OCI-LY3 (cell line): ENCODE measurements around the gene MYO7A.

ENCODE experiments used
- H2AFZ ChIP-seq: fragments of 200-600, 300-600 bp; shearing (Covaris generic); 2 replicates; pipeline ENCODE4 v1.6.0; 2014; ENCODE audit warnings: antibody characterized with exemption, low read depth, low read length
- H3K27ac ChIP-seq: fragments of 200-600, 300-600 bp; sonication (generic); 2 replicates; pipeline ENCODE4 v1.5.1; 2014; ENCODE audit warnings: mild to moderate bottlenecking, low read length, moderate library complexity, mixed read lengths
- H3K27me3 ChIP-seq: fragments of 200-600, 300-600 bp; sonication (generic); 2 replicates; pipeline ENCODE4 v1.6.1; 2014; ENCODE audit warnings: low read depth, low read length, mixed read lengths
- H3K36me3 ChIP-seq: fragments of 200-600, 300-600 bp; sonication (generic); replicated peaks from 2 replicates; pipeline ENCODE3; 2014; ENCODE audit warnings: low read depth, low read length, mixed read lengths
- H3K4me1 ChIP-seq: fragments of 300-600, 200-600 bp; sonication (generic); 2 replicates; pipeline ENCODE4 v1.6.1; 2014; ENCODE audit warnings: low read length, mixed read lengths
- H3K4me2 ChIP-seq: fragments of 200-600, 300-600 bp; sonication (generic); 2 replicates; pipeline ENCODE4 v1.6.1; 2014; ENCODE audit warnings: low read length, mixed read lengths
- H3K4me3 ChIP-seq: fragments of 300-600, 200-600 bp; sonication (generic); 2 replicates; pipeline ENCODE4 v1.5.1; 2014; ENCODE audit warnings: antibody characterized with exemption, mild to moderate bottlenecking, low read length, moderate library complexity
- H3K79me2 ChIP-seq: fragments of 300-600, 200-600 bp; shearing (Covaris generic); 2 replicates; pipeline ENCODE4 v1.6.1; 2014; ENCODE audit warnings: mild to moderate bottlenecking, low read length, mixed read lengths
- H3K9ac ChIP-seq: fragments of 300-600, 200-600 bp; shearing (Covaris generic); 2 replicates; pipeline ENCODE4 v1.6.0; 2014; ENCODE audit warnings: mild to moderate bottlenecking, low read length, moderate library complexity
- H3K9me3 ChIP-seq: fragments of 200-600, 300-600 bp; shearing (Covaris generic); 2 replicates; pipeline ENCODE4 v1.6.1; 2014; ENCODE audit warnings: low read length, mixed read lengths; ENCODE audit not compliant: insufficient read depth
- H4K20me1 ChIP-seq: fragments of 200-600, 300-600 bp; sonication (generic); 2 replicates; pipeline ENCODE4 v1.6.1; 2016; ENCODE audit warnings: low read length, mixed read lengths; ENCODE audit not compliant: insufficient read depth
- CTCF ChIP-seq: fragments of 200-600, 300-600 bp; sonication (generic); IDR thresholded peaks from 2 replicates; pipeline ENCODE4 v1.5.1; 2014; ENCODE audit warnings: antibody characterized with exemption, low read length, low read depth
- EZH2phosphoT487 ChIP-seq: fragments of 200-600 bp; shearing (Covaris generic); IDR thresholded peaks from 2 replicates; pipeline ENCODE4 v1.6.1; 2018; ENCODE audit warnings: antibody characterized with exemption, mixed run types, low read depth

MYO7A gene

GRCh38 chr11:77181226-77181625 lies 53.2 kb downstream of the MYO7A start:
- H3K4me2 ChIP-seq = no peak overlapping the region
- H3K79me2 ChIP-seq = no peaks in the 10 kb centered on the region
- TF ChIP-seq CTCF = no peak
- TF ChIP-seq EZH2phosphoT487 = no peak
- no peak overlapping the region for H2AFZ ChIP-seq
- no peak overlapping the region for H3K27ac ChIP-seq
- H3K9me3 ChIP-seq = no peaks in the 10 kb centered on the region
- no peak overlapping the region for H3K4me3 ChIP-seq
- H3K9ac ChIP-seq = no peak overlapping the region
- no peaks in the 10 kb centered on the region for H4K20me1 ChIP-seq
- H3K36me3 ChIP-seq = no peaks in the 10 kb centered on the region
- no peaks in the 10 kb centered on the region for H3K27me3 ChIP-seq
- peaks cover 1% of the 10 kb centered on the region for H3K4me1 ChIP-seq

- H3K9ac ChIP-seq = no peak overlapping the region
- no peak overlapping the region for H3K27ac ChIP-seq
- H3K79me2 ChIP-seq = no peaks in the 10 kb centered on the region
- TF ChIP-seq EZH2phosphoT487 = no peak
- no peak for TF ChIP-seq CTCF
- H4K20me1 ChIP-seq = no peaks in the 10 kb centered on the region
- no peaks in the 10 kb centered on the region for H3K27me3 ChIP-seq
- H3K9me3 ChIP-seq = no peaks in the 10 kb centered on the region
- no peak overlapping the region for H3K4me3 ChIP-seq
- H2AFZ ChIP-seq = no peak overlapping the region
- no peaks in the 10 kb centered on the region for H3K36me3 ChIP-seq
- H3K4me2 ChIP-seq = no peak overlapping the region
- H3K4me1 ChIP-seq = peaks cover 9% of the 10 kb centered on the region
Measured at GRCh38 chr11:77181799-77182541, 53.9 kb downstream of the MYO7A start.

- H3K9me3 ChIP-seq = no peaks in the 10 kb centered on the region
- H3K79me2 ChIP-seq = no peaks in the 10 kb centered on the region
- no peak overlapping the region for H3K4me3 ChIP-seq
- no peaks in the 10 kb centered on the region for H3K27me3 ChIP-seq
- no peak overlapping the region for H3K27ac ChIP-seq
- H3K9ac ChIP-seq = no peak overlapping the region
- no peaks in the 10 kb centered on the region for H3K36me3 ChIP-seq
- no peaks in the 10 kb centered on the region for H4K20me1 ChIP-seq
- TF ChIP-seq CTCF (no peak), EZH2phosphoT487 (no peak)
- no peak overlapping the region for H3K4me2 ChIP-seq
- H3K4me1 ChIP-seq = peaks cover 12% of the 10 kb centered on the region
- no peak overlapping the region for H2AFZ ChIP-seq
Measured at GRCh38 chr11:77182542-77183430, 54.7 kb downstream of the MYO7A start.

- Histone ChIP-seq H3K36me3 (no peaks in the 10 kb centered on the region), H3K79me2 (no peaks in the 10 kb centered on the region), H3K27me3 (no peaks in the 10 kb centered on the region), H3K9ac (no peak overlapping the region), H3K27ac (no peak overlapping the region), H3K4me3 (no peak overlapping the region), H4K20me1 (no peaks in the 10 kb centered on the region), H3K4me1 (peaks cover 12% of the 10 kb centered on the region), H2AFZ (no peak overlapping the region), H3K4me2 (no peak overlapping the region), H3K9me3 (no peaks in the 10 kb centered on the region)
- TF ChIP-seq EZH2phosphoT487 = no peak
- TF ChIP-seq CTCF = no peak
Measured at GRCh38 chr11:77183431-77183984, 55.5 kb downstream of the MYO7A start.
